Suprapubic skin (tissue), 4 donors: Measurements from ENCODE around the gene CHST8. TPM values are rescaled to one million over a fixed set of nuclear protein-coding genes. Genes with fewer than 3 reads are reported as not detected.
"Not testable (repeated sequence)": the region's sequence is repeated elsewhere in the genome, so short reads cannot be mapped to it uniquely, and the experiment has no call there.

Experiments used
- DNase-seq, 2 donors: peaks; one replicate each; pipeline ENCODE4 v3.0.0-alpha.2; 2019; ENCODE audit warnings: low spot score in 2 of 2
- H3K27ac ChIP-seq: fragments of 200-600 bp; sonication (generic); one replicate; pipeline ENCODE4 v1.5.1; 2019
- H3K27me3 ChIP-seq: fragments of 200-600 bp; sonication (generic); one replicate; pipeline ENCODE4 v1.5.1; 2019
- H3K36me3 ChIP-seq: fragments of 200-600 bp; sonication (generic); one replicate; pipeline ENCODE4 v1.5.1; 2019
- H3K4me1 ChIP-seq: fragments of 200-600 bp; sonication (generic); one replicate; pipeline ENCODE4 v1.5.1; 2019
- H3K4me3 ChIP-seq: fragments of 200-600 bp; sonication (generic); one replicate; pipeline ENCODE4 v1.5.1; 2019; ENCODE audit warnings: mild to moderate bottlenecking
- H3K9me3 ChIP-seq: fragments of 200-600 bp; sonication (generic); one replicate; pipeline ENCODE4 v1.5.1; 2019
- EP300 ChIP-seq: sonication (generic); formaldehyde crosslinking; IDR thresholded peaks from one replicate; pipeline ENCODE4 v1.6.1; 2017; ENCODE audit warnings: antibody characterized with exemption
- POLR2A ChIP-seq, 2 donors: fragments of 450-650 bp; IDR thresholded peaks; one replicate each; pipeline ENCODE4 v1.6.1; 2017; ENCODE audit warnings: antibody characterized with exemption in 2 of 2, mild to moderate bottlenecking in 2 of 2, moderate library complexity in 2 of 2
- POLR2AphosphoS5 ChIP-seq, 3 donors: sonication (generic); formaldehyde crosslinking; IDR thresholded peaks; one replicate each; pipeline ENCODE4 v1.6.1; 2017; ENCODE audit warnings: antibody characterized with exemption in 3 of 3
- WGBS: methylation state at CpG from one replicate; pipeline ENCODE4 v1.1.5; 2018; 5-methylcytosine and 5-hydroxymethylcytosine counted together
- total RNA-seq, 4 donors: library from RNA; depleted of rRNA; stranded (reverse); fragments of >200 nt; gene quantifications; one replicate each; pipeline ENCODE4 v1.1.0, GENCODE V29; 2016
- TF ChIP-seq, protein P1 (sequence below), 2 donors: fragments of 200-600 bp in 1 of 2; fragments of 450-650 bp in 1 of 2; sonication (generic) in 1 of 2; IDR thresholded peaks; one replicate each; pipeline ENCODE4 v1.5.1; 2016 to 2019; ENCODE audit warnings: antibody characterized with exemption in 2 of 2, mild to moderate bottlenecking in 1 of 2, moderate library complexity in 1 of 2

CHST8 gene
- total RNA-seq, 4 donors from 2014 or later = 0.36 TPM; not detected in 3

- 97% methylated on average over 2 of the region's 2 CpGs for WGBS
- DNase-seq = no peak
- Histone ChIP-seq H3K27me3 (peaks cover 13% of the 10 kb centered on the region), H3K27ac (no peak overlapping the region), H3K36me3 (no peaks in the 10 kb centered on the region), H3K9me3 (peaks cover 20% of the 10 kb centered on the region), H3K4me1 (no peaks in the 10 kb centered on the region), H3K4me3 (no peak overlapping the region)
- TF ChIP-seq POLR2AphosphoS5 (IDR thresholded peaks at IDR 0.05) (no peak), EP300 (no peak), POLR2A (IDR thresholded peaks at IDR 0.05) (no peak)
- TF ChIP-seq, protein P1, sequence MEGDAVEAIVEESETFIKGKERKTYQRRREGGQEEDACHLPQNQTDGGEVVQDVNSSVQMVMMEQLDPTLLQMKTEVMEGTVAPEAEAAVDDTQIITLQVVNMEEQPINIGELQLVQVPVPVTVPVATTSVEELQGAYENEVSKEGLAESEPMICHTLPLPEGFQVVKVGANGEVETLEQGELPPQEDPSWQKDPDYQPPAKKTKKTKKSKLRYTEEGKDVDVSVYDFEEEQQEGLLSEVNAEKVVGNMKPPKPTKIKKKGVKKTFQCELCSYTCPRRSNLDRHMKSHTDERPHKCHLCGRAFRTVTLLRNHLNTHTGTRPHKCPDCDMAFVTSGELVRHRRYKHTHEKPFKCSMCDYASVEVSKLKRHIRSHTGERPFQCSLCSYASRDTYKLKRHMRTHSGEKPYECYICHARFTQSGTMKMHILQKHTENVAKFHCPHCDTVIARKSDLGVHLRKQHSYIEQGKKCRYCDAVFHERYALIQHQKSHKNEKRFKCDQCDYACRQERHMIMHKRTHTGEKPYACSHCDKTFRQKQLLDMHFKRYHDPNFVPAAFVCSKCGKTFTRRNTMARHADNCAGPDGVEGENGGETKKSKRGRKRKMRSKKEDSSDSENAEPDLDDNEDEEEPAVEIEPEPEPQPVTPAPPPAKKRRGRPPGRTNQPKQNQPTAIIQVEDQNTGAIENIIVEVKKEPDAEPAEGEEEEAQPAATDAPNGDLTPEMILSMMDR (IDR thresholded peaks at IDR 0.05) = no peak
Observed at GRCh38 chr19:33601583-33601982, 20.2 kb upstream of the CHST8 start.

DNA sequence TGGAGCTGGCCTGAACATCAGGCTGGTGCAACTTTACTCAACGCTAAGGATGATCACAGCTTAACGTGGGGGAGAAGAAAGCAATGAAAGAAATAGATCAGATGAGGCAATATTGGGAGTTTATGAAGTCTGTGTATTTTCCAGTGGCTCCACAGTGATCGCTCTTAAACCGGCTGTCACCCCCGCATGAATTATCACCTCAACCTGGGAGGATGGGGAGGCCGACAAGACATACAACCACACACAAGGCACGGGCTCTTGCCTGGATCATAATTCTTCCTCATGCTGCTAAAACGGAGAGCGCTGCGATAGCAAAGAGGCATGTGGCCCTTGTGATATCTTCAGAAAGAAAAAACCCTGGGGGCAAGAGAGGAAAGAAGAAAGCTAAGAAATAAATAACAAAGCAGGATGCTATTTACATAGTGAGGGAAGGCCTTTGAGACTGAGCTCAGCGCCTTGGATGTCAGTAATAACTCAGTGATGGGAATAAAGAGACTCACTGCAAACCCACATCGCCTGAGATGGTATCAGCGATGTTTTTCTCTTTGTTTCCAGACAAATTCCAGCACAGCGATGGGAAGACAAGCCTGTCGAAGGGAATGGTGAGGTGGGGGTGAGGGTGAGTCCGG is 19.1 kb upstream of the CHST8 start:
- DNase-seq = no peak
- WGBS = 45% methylated on average over 16 of the region's 16 CpGs

GRCh38 chr19:33603377-33603776 is 18.4 kb upstream of the CHST8 start:
- Histone ChIP-seq H3K4me1 (no peaks in the 10 kb centered on the region), H3K27ac (no peak overlapping the region), H3K27me3 (peaks cover 20% of the 10 kb centered on the region), H3K9me3 (peaks cover 20% of the 10 kb centered on the region), H3K36me3 (no peaks in the 10 kb centered on the region), H3K4me3 (no peak overlapping the region)
- 53% methylated on average over 6 of the region's 6 CpGs for WGBS
- TF ChIP-seq EP300 (no peak), POLR2AphosphoS5 (IDR thresholded peaks at IDR 0.05) (no peak), POLR2A (IDR thresholded peaks at IDR 0.05) (no peak)
- TF ChIP-seq, protein P1 (IDR thresholded peaks at IDR 0.05) = no peak
- no peak for DNase-seq

More for the DNA sequence above, 19.1 kb upstream of the CHST8 start:
- no peak for TF ChIP-seq POLR2AphosphoS5 (IDR thresholded peaks at IDR 0.05)
- no peak for TF ChIP-seq POLR2A (IDR thresholded peaks at IDR 0.05)
- no peaks in the 10 kb centered on the region for H3K4me1 ChIP-seq
- H3K27ac ChIP-seq = no peak overlapping the region
- peaks cover 20% of the 10 kb centered on the region for H3K9me3 ChIP-seq
- no peak overlapping the region for H3K4me3 ChIP-seq
- H3K27me3 ChIP-seq = peaks cover 18% of the 10 kb centered on the region
- H3K36me3 ChIP-seq = no peaks in the 10 kb centered on the region

- peaks cover 21% of the 10 kb centered on the region for H3K27me3 ChIP-seq
- H3K36me3 ChIP-seq = no peaks in the 10 kb centered on the region
- 66% methylated on average over 5 of the region's 5 CpGs for WGBS
- DNase-seq = no peak
- no peaks in the 10 kb centered on the region for H3K4me1 ChIP-seq
- peaks cover 20% of the 10 kb centered on the region for H3K9me3 ChIP-seq
- no peak for TF ChIP-seq POLR2A (IDR thresholded peaks at IDR 0.05)
- TF ChIP-seq POLR2AphosphoS5 (IDR thresholded peaks at IDR 0.05) = no peak
- TF ChIP-seq EP300 = no peak
- TF ChIP-seq, protein P1 (IDR thresholded peaks at IDR 0.05) = no peak
- no peak overlapping the region for H3K27ac ChIP-seq
- no peak overlapping the region for H3K4me3 ChIP-seq
Observed at GRCh38 chr19:33604651-33605050, 17.1 kb upstream of the CHST8 start.

DNA sequence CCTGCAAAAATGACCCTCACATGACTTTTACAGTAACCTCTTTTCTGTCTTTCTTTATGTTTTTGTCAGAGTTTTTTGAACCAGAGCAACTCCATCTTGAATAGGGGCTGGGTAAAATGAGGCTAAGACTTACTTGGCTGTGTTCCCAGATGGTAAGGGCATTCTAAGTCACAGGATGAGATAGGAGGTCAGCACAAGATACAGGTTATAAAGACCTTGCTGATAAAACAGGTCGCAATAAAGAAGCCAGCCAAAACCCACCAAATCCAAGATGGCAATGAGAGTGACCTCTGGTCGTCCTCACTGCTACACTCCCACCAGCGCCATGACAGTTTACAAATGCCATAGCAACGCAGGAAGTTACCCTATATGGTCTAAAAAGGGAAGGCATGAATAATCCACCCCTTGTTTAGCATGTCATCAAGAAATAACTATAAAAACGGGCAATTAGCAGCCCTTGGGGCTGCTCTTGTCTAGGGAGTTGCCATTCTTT is 15.9 kb upstream of the CHST8 start:
- 62% methylated on average over 5 of the region's 5 CpGs for WGBS

GRCh38 chr19:33606556-33606955 is 15.2 kb upstream of the CHST8 start:
- no peak overlapping the region for H3K27ac ChIP-seq
- no peaks in the 10 kb centered on the region for H3K4me1 ChIP-seq
- TF ChIP-seq, protein P1 (IDR thresholded peaks at IDR 0.05) = no peak
- no peak for TF ChIP-seq POLR2A (IDR thresholded peaks at IDR 0.05)
- TF ChIP-seq POLR2AphosphoS5 (IDR thresholded peaks at IDR 0.05) = no peak
- peaks cover 21% of the 10 kb centered on the region for H3K27me3 ChIP-seq
- DNase-seq = no peak
- peaks cover 11% of the 10 kb centered on the region for H3K9me3 ChIP-seq
- WGBS = 41% methylated on average over 4 of the region's 4 CpGs
- H3K36me3 ChIP-seq = no peaks in the 10 kb centered on the region
- H3K4me3 ChIP-seq = no peak overlapping the region

More for the DNA sequence above, 15.9 kb upstream of the CHST8 start:
- not testable (repeated sequence) for H3K36me3 ChIP-seq, DNase-seq, H3K27ac ChIP-seq, H3K4me3 ChIP-seq, H3K4me1 ChIP-seq
- Histone ChIP-seq H3K27me3 (peaks cover 21% of the 10 kb centered on the region), H3K9me3 (peaks cover 18% of the 10 kb centered on the region)
